HepG2 (cell line): ENCODE results near the gene GBE1. TPM values are rescaled to one million over a fixed set of nuclear protein-coding genes. Genes with fewer than 3 reads are reported as not detected.
A peak's percentile ranks its signal among the peaks of the same experiment; 100 is the strongest.

Experiments
- ARNT ChIP-seq: fragments of 450-650 bp; IDR thresholded peaks from 2 replicates; pipeline ENCODE4 v1.6.1; 2017
- CEBPB ChIP-seq: IDR thresholded peaks from 2 replicates; pipeline ENCODE4 v1.6.1; 2011; ENCODE audit warnings: low read depth, low read length, improper control_type of control experiment, borderline replicate concordance
- CERS6 ChIP-seq: sonication (generic); formaldehyde crosslinking; IDR thresholded peaks from 2 replicates; pipeline ENCODE4 v1.5.0; 2020; ENCODE audit warnings: missing genetic modification reagents
- FOXM1 ChIP-seq: sonication (generic); formaldehyde crosslinking; IDR thresholded peaks from 2 replicates; pipeline ENCODE4 v1.5.0; 2020; ENCODE audit warnings: missing genetic modification reagents
- HNRNPH1 ChIP-seq: fragments of 200-400 bp; formaldehyde crosslinking; optimal IDR thresholded peaks from 2 replicates; pipeline ENCODE3; 2017; ENCODE audit warnings: mild to moderate bottlenecking, low read depth, low read length
- HNRNPL ChIP-seq: fragments of 200-400 bp; formaldehyde crosslinking; IDR thresholded peaks from 2 replicates; pipeline ENCODE4 v1.6.1; 2017; ENCODE audit warnings: mild to moderate bottlenecking, low read depth, low read length
- MATR3 ChIP-seq: sonication (generic); formaldehyde crosslinking; IDR thresholded peaks from 2 replicates; pipeline ENCODE4 v1.4.0; 2020; ENCODE audit warnings: missing genetic modification reagents
- NKX3-1 ChIP-seq: sonication (generic); formaldehyde crosslinking; IDR thresholded peaks from 2 replicates; pipeline ENCODE4 v1.5.0; 2020; ENCODE audit warnings: missing genetic modification reagents
- SRSF9 ChIP-seq: fragments of 200-400 bp; formaldehyde crosslinking; IDR thresholded peaks from 2 replicates; pipeline ENCODE4 v1.6.1; 2018; ENCODE audit warnings: borderline replicate concordance, mild to moderate bottlenecking, low read depth, low read length; ENCODE audit not compliant: insufficient read depth, poor library complexity, severe bottlenecking
- ZBTB37 ChIP-seq: sonication (generic); formaldehyde crosslinking; IDR thresholded peaks from 2 replicates; pipeline ENCODE4 v1.4.0; 2020; ENCODE audit warnings: mild to moderate bottlenecking, missing genetic modification reagents
- ZBTB4 ChIP-seq: sonication (generic); formaldehyde crosslinking; IDR thresholded peaks from 2 replicates; pipeline ENCODE4 v1.4.0; 2020; ENCODE audit warnings: missing genetic modification reagents, mild to moderate bottlenecking, borderline replicate concordance
- ZNF282 ChIP-seq: fragments of 450-650 bp; IDR thresholded peaks from 2 replicates; pipeline ENCODE4 v1.6.1; 2018; ENCODE audit not compliant: partially characterized antibody
- ZNF383 ChIP-seq: sonication (generic); formaldehyde crosslinking; IDR thresholded peaks from 2 replicates; pipeline ENCODE4 v1.4.0; 2020; ENCODE audit warnings: missing genetic modification reagents, mild to moderate bottlenecking, borderline replicate concordance
- ZNF720 ChIP-seq: sonication (generic); formaldehyde crosslinking; IDR thresholded peaks from 2 replicates; pipeline ENCODE4 v1.4.0; 2020; ENCODE audit warnings: missing genetic modification reagents
- ZNF788 ChIP-seq: sonication (generic); formaldehyde crosslinking; IDR thresholded peaks from 2 replicates; pipeline ENCODE4 v1.5.0; 2020; ENCODE audit warnings: mild to moderate bottlenecking, missing genetic modification reagents, borderline replicate concordance
- polyA plus RNA-seq, 8 experiments: library from polyadenylated mRNA; depleted of rRNA in 3 of 8; stranded (reverse) in 7 of 8; unstranded in 1 of 8; fragments of >200 nt; fragmentation: Illumina TruSeq in 4 of 8; extraction: Trizol in 4 of 8; gene quantifications; 2 replicates each; pipeline versions ENCODE4 v1.2.1 to v1.2.3, GENCODE V29; 2011 to 2016; ENCODE audit warnings: low read depth in 4 of 8, missing spikeins in 1 of 8, mixed read lengths in 1 of 8; ENCODE audit not compliant: insufficient read depth in 1 of 8
- total RNA-seq, 5 experiments: library from RNA; depleted of rRNA; stranded (reverse); fragments of >200 nt; fragmentation: Illumina TruSeq; extraction: Trizol; gene quantifications; 2 replicates each; pipeline ENCODE4 v1.2.3, GENCODE V29; 2016; ENCODE audit warnings: low read depth in 1 of 5
- TF ChIP-seq, protein P1 (sequence below): sonication (generic); formaldehyde crosslinking; IDR thresholded peaks from 2 replicates; pipeline ENCODE4 v1.8.0; 2022; ENCODE audit warnings: missing genetic modification reagents, mild to moderate bottlenecking, moderate library complexity, borderline replicate concordance
- TF ChIP-seq, protein P2 (sequence below): sonication (generic); formaldehyde crosslinking; IDR thresholded peaks from 2 replicates; pipeline ENCODE4 v1.4.0; 2020; ENCODE audit warnings: missing genetic modification reagents
- TF ChIP-seq, protein P3 (sequence below): sonication (generic); formaldehyde crosslinking; IDR thresholded peaks from 2 replicates; pipeline ENCODE4 v1.4.0; 2020; ENCODE audit warnings: low read depth, mild to moderate bottlenecking, missing genetic modification reagents

The GBE1 gene
- total and polyA plus RNA-seq, 2 of the 13 experiments (the other 11 are each of a cell fraction or from before 2014, with no cell fraction given): 22.9 to 36.1 TPM

DNA sequence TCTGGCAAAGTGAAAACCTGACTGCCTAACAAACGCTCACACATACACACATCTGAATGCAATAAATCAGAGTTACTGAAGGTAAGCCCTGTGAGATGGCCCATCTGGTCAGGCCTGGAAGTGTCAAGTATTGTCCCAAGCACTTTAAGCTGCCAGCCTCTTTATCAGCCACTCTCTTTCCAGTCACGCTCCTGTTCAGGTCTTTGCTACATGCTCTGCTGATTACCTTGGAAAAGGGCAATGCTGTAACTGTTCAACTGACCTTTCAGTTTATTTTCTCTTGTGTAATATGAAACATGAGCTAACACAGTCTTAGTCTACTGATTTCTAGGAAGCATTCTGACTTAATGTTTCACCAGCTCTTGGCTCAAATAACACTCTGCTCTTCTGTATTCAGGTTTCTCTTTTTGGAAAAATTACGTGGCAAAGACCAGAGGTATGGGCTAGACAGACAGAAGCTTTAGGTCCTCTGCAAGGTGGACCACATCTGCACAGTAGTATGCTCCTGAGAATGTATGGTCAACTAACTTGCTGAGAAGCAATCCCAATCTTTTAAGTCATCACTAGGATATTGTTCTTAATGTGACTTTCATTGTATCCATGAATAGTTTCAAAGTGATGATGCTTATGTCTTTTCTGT lies 44.5 kb downstream of the GBE1 start (continued):
- TF ChIP-seq, protein P1, sequence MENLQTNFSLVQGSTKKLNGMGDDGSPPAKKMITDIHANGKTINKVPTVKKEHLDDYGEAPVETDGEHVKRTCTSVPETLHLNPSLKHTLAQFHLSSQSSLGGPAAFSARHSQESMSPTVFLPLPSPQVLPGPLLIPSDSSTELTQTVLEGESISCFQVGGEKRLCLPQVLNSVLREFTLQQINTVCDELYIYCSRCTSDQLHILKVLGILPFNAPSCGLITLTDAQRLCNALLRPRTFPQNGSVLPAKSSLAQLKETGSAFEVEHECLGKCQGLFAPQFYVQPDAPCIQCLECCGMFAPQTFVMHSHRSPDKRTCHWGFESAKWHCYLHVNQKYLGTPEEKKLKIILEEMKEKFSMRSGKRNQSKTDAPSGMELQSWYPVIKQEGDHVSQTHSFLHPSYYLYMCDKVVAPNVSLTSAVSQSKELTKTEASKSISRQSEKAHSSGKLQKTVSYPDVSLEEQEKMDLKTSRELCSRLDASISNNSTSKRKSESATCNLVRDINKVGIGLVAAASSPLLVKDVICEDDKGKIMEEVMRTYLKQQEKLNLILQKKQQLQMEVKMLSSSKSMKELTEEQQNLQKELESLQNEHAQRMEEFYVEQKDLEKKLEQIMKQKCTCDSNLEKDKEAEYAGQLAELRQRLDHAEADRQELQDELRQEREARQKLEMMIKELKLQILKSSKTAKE: peak; percentile 94
- TF ChIP-seq HNRNPL (no peak), ZBTB4 (no peak), ZBTB37 (CRISPR knock-in tag) (no peak), CEBPB (peak; percentile 87), NKX3-1 (CRISPR knock-in tag) (no peak), ARNT (no peak), ZNF282 (no peak), ZNF788 (no peak), FOXM1 (CRISPR knock-in tag) (no peak), MATR3 (CRISPR knock-in tag) (no peak), ZNF383 (CRISPR knock-in tag) (no peak), CERS6 (CRISPR knock-in tag) (no peak), SRSF9 (no peak), HNRNPH1 (no peak), ZNF720 (no peak)
- TF ChIP-seq, protein P2, sequence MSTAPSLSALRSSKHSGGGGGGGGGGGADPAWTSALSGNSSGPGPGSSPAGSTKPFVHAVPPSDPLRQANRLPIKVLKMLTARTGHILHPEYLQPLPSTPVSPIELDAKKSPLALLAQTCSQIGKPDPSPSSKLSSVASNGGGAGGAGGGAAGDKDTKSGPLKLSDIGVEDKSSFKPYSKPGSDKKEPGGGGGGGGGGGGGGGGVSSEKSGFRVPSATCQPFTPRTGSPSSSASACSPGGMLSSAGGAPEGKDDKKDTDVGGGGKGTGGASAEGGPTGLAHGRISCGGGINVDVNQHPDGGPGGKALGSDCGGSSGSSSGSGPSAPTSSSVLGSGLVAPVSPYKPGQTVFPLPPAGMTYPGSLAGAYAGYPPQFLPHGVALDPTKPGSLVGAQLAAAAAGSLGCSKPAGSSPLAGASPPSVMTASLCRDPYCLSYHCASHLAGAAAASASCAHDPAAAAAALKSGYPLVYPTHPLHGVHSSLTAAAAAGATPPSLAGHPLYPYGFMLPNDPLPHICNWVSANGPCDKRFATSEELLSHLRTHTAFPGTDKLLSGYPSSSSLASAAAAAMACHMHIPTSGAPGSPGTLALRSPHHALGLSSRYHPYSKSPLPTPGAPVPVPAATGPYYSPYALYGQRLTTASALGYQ (CRISPR knock-in tag): peak; percentile 28; the same call in 1 of the 2 replicates
- TF ChIP-seq, protein P3, sequence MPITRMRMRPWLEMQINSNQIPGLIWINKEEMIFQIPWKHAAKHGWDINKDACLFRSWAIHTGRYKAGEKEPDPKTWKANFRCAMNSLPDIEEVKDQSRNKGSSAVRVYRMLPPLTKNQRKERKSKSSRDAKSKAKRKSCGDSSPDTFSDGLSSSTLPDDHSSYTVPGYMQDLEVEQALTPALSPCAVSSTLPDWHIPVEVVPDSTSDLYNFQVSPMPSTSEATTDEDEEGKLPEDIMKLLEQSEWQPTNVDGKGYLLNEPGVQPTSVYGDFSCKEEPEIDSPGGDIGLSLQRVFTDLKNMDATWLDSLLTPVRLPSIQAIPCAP: no peak
